DND-41 (cell line): ENCODE data around the gene ORMDL2.

Experiments
- ATAC-seq: fragments of 200-7000 bp; cut with Tn5 transposase; 3 replicates; pipeline ENCODE4 v1.9.1; 2021; ENCODE audit warnings: low read depth; ENCODE audit not compliant: insufficient read depth
- DNase-seq: peaks from one replicate; pipeline ENCODE4 v3.0.0-alpha.2; 2020
- H2AFZ ChIP-seq: 2 replicates; pipeline ENCODE4 v1.6.0; 2012; ENCODE audit warnings: low read depth, low read length
- H3K27ac ChIP-seq: 2 replicates; pipeline ENCODE4 v1.5.1; 2012; ENCODE audit warnings: low read length, inconsistent platforms
- H3K27me3 ChIP-seq: fragments of 200-600 bp; sonication (generic); 2 replicates; pipeline ENCODE4 v1.6.0; 2012; ENCODE audit warnings: low read length, mild to moderate bottlenecking, inconsistent platforms; ENCODE audit not compliant: insufficient read depth, poor library complexity
- H3K36me3 ChIP-seq: 2 replicates; pipeline ENCODE4 v1.5.1; 2012; ENCODE audit warnings: low read length, inconsistent platforms; ENCODE audit not compliant: insufficient read depth
- H3K4me1 ChIP-seq: 2 replicates; pipeline ENCODE4 v1.5.1; 2012; ENCODE audit warnings: mild to moderate bottlenecking, low read length; ENCODE audit not compliant: insufficient read depth
- H3K4me2 ChIP-seq: 2 replicates; pipeline ENCODE4 v1.6.0; 2012; ENCODE audit warnings: mild to moderate bottlenecking, moderate library complexity, low read length, inconsistent platforms; ENCODE audit not compliant: insufficient read depth
- H3K4me3 ChIP-seq, 2 experiments: fragments of 200-600 bp in 1 of 2; shearing (Covaris generic) in 1 of 2; 2 replicates each; pipeline ENCODE4 v1.5.1; 2012 to 2016; ENCODE audit warnings: inconsistent platforms in 2 of 2, low read length in 2 of 2, mild to moderate bottlenecking in 2 of 2, low read depth in 1 of 2, moderate library complexity in 1 of 2
- H3K79me2 ChIP-seq: 2 replicates; pipeline ENCODE4 v1.6.0; 2012; ENCODE audit warnings: low read length, inconsistent platforms; ENCODE audit not compliant: insufficient read depth
- H3K9ac ChIP-seq: 2 replicates; pipeline ENCODE4 v1.6.0; 2012; ENCODE audit warnings: low read depth, mild to moderate bottlenecking, inconsistent platforms, low read length, moderate library complexity
- H3K9me3 ChIP-seq: 2 replicates; pipeline ENCODE4 v1.5.1; 2012; ENCODE audit warnings: low read length, moderate library complexity, mild to moderate bottlenecking, inconsistent platforms; ENCODE audit not compliant: insufficient read depth, severe bottlenecking
- H4K20me1 ChIP-seq: 2 replicates; pipeline ENCODE4 v1.6.0; 2012; ENCODE audit warnings: low read length; ENCODE audit not compliant: insufficient read depth
- CTCF ChIP-seq: IDR thresholded peaks from 2 replicates; pipeline ENCODE4 v1.5.1; 2012; ENCODE audit warnings: borderline replicate concordance, low read length, moderate library complexity, mild to moderate bottlenecking; ENCODE audit not compliant: poor library complexity, severe bottlenecking; ENCODE audit errors: extremely low read depth
- EZH2 ChIP-seq: IDR thresholded peaks from 3 replicates; pipeline ENCODE4 v1.6.1; 2012; ENCODE audit warnings: borderline replicate concordance, low read depth, mild to moderate bottlenecking, moderate library complexity, low read length, inconsistent platforms; ENCODE audit not compliant: severe bottlenecking

Gene ORMDL2

DNA sequence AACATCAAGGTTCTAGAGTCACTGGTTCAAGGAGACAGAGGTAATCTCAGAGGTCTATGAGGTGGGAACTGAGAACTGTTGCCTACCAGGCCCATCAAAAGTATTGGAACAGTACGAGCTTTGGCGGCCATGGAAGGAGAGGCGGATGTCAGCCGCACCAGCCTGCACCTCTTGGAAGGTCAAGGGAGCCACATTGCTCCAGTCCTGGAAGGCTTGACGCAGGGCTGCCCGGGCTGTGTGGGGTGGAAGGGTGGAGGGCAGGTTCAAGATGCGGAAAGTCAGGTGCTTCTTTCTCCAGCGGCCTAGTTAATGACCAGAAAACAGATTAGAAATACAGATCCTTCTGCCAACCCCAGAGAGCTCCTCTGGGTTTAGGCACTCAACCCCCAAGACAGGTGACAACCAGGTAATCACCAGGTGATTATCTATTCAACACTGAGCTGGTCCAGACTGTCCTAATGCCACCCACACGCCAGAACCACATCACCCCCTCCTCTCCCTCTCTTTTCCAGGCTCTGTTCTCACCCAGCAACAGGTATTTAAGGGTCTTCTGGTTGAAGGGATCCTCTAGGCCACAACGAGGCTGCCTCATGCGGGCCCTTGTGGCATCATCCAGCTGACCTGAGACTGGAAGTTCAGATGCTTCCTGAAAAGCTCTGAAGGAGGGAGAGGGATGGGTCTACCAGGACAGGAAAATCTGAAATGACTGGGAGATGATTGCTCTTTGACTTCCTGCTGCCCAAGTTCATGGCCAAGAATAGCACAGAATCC, 22.9 kb downstream of the ORMDL2 start:
- H3K27me3 ChIP-seq: peaks cover 7% of the 10 kb centered on the region
- DNase-seq (no peak), ATAC-seq (no peak)
- H3K27ac ChIP-seq: no peak overlapping the region
- H4K20me1 ChIP-seq: no peaks in the 10 kb centered on the region; the same call in 1 of the 2 replicates
- H3K9ac ChIP-seq: no peak overlapping the region
- no peaks in the 10 kb centered on the region for H3K79me2 ChIP-seq
- H3K4me1 ChIP-seq: no peaks in the 10 kb centered on the region
- no peak overlapping the region for H2AFZ ChIP-seq
- no peak overlapping the region for H3K4me2 ChIP-seq
- no peak for TF ChIP-seq CTCF
- TF ChIP-seq EZH2: no peak
- H3K4me3 ChIP-seq: no peak overlapping the region
- H3K36me3 ChIP-seq: no peaks in the 10 kb centered on the region
- H3K9me3 ChIP-seq: no peaks in the 10 kb centered on the region

DNA sequence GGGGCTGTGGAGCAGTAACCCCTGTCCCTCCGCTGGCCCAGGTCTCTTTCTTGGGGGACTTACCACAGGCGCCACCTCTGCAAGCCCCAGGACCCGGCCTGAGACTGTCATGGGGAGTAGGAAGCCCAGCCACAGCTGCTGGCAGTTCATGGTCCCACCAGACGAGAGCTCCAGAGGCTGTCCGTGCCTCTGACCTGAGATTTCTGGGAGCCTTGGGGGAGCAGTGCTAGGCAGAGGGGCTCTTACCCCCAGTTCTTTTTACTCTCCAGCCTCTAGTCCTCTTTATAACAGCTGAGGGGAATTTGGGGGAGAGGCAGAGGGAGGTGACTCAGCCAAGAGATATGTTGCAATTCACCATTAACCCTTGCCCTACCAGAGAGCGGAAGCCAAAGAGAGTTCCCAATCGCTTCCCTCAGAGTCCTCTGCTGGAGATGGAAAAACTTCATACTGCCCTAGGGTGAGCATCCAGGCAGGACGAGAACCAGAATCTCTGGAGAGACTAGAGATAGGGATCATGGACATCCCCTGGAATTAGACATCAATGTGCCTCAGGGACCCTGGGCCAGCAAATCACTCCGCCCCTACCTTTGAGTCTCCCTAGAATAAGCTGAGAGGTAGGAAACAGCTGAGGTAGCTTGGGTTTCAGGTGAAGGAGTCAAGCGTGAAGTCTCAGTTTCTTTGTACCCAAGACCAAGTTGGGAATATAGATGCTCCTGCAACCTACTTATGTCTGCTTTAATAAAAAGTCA, 25.0 kb downstream of the ORMDL2 start, which contains the start of gene MMP19:
TSS of gene MMP19 (minus strand) at position 256 of the 749 bp plus-strand sequence. CDS start at position 150, 106 bp downstream.
- no peaks in the 10 kb centered on the region for H3K36me3 ChIP-seq
- H2AFZ ChIP-seq: no peak within 1 kb of the TSS
- H3K27me3 ChIP-seq: peaks cover 20% of the 10 kb centered on the region
- no peaks in the 10 kb centered on the region for H3K9me3 ChIP-seq
- H3K4me1 ChIP-seq: no peaks in the 10 kb centered on the region
- H3K4me2 ChIP-seq: no peak within 1 kb of the TSS
- DNase-seq (no peak), ATAC-seq (no peak)
- H3K27ac ChIP-seq: no peak within 1 kb of the TSS
- no peak within 1 kb of the TSS for H3K4me3 ChIP-seq
- H4K20me1 ChIP-seq: no peaks in the 10 kb centered on the region; the same call in 1 of the 2 replicates
- TF ChIP-seq CTCF: no peak
- no peak for TF ChIP-seq EZH2
- no peaks in the 10 kb centered on the region for H3K79me2 ChIP-seq
- no peak within 1 kb of the TSS for H3K9ac ChIP-seq

DNA sequence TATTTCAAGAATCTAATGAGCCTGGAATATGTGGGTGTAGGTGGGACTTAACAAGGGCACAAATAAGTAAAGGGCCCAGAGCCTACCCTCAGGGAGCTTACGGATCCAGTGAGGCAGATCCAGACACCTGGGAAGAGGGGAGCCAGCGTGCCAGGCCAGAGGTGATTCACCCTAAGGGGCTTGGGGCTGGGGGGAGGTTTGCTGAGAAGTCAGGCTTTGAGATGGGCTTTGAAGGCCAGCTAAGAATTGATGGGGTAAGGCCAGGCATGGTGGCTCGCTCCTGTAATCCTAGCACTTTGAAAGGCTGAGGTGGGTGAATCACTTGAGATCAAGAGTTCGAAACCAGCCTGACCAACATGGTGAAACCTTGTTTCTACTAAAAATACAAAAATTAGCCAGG, 25.6 kb downstream of the ORMDL2 start:
- H3K27me3 ChIP-seq: peaks cover 22% of the 10 kb centered on the region
- DNase-seq (no peak), ATAC-seq (no peak)
- no peaks in the 10 kb centered on the region; the same call in 1 of the 2 replicates for H4K20me1 ChIP-seq
- H3K36me3 ChIP-seq: no peaks in the 10 kb centered on the region
- H3K9ac ChIP-seq: no peak overlapping the region
- H3K4me3 ChIP-seq: no peak overlapping the region
- H3K79me2 ChIP-seq: no peaks in the 10 kb centered on the region
- H2AFZ ChIP-seq: no peak overlapping the region
- H3K27ac ChIP-seq: no peak overlapping the region
- TF ChIP-seq CTCF (no peak), EZH2 (no peak)
- H3K4me2 ChIP-seq: no peak overlapping the region
- H3K9me3 ChIP-seq: no peaks in the 10 kb centered on the region
- H3K4me1 ChIP-seq: no peaks in the 10 kb centered on the region
